Kidney (tissue), 14 donors: Measurements from ENCODE around the gene RNF224. TPM values are rescaled to one million over a fixed set of nuclear protein-coding genes. Genes with fewer than 3 reads are reported as not detected.
A peak's percentile ranks its signal among the peaks of the same experiment; 100 is the strongest.

Experiments used
- DNase-seq, 5 donors: peaks; one replicate each; pipeline ENCODE4 v3.0.0-alpha.2; 2013 to 2020
- FAIRE-seq: peaks from 2 replicates; lab custom pipeline; 2012; peaks lifted over from hg19 to GRCh38; lab: Jason Lieb, UNC
- H3K27ac ChIP-seq, 2 donors: one replicate each; pipeline ENCODE4 v1.7.0; 2013; ENCODE audit warnings: low read depth in 2 of 2, low read length in 2 of 2, inconsistent platforms in 1 of 2
- H3K27me3 ChIP-seq: one replicate; pipeline ENCODE4 v1.7.1; 2013; ENCODE audit warnings: low read length, inconsistent platforms; ENCODE audit not compliant: control insufficient read depth, insufficient read depth
- H3K36me3 ChIP-seq, 3 donors: one replicate each; pipeline versions ENCODE4 v1.7.0 to v1.7.1; 2013; ENCODE audit warnings: low read length in 3 of 3, control low read depth in 1 of 3, inconsistent platforms in 1 of 3; ENCODE audit not compliant: insufficient read depth in 3 of 3, control insufficient read depth in 2 of 3
- H3K4me1 ChIP-seq, 3 donors: one replicate each; pipeline versions ENCODE4 v1.7.0 to v1.7.1; 2013; ENCODE audit warnings: low read length in 3 of 3, inconsistent platforms in 1 of 3, low read depth in 1 of 3; ENCODE audit not compliant: control insufficient read depth in 2 of 3, insufficient read depth in 2 of 3
- H3K4me3 ChIP-seq, 3 donors: one replicate each; pipeline versions ENCODE4 v1.7.0 to v1.8.1; 2013; ENCODE audit warnings: low read length in 3 of 3, control low read depth in 1 of 3, inconsistent platforms in 1 of 3
- H3K9ac ChIP-seq, 3 donors: one replicate each; pipeline versions ENCODE4 v1.7.0 to v1.7.1; 2013; ENCODE audit warnings: low read length in 3 of 3, control low read depth in 1 of 3, inconsistent platforms in 1 of 3
- H3K9me3 ChIP-seq, 3 donors: one replicate each; pipeline versions ENCODE4 v1.7.0 to v1.7.1; 2013; ENCODE audit warnings: low read length in 3 of 3, control low read depth in 1 of 3, inconsistent platforms in 1 of 3; ENCODE audit not compliant: control insufficient read depth in 2 of 3, insufficient read depth in 1 of 3
- intact Hi-C: fragments of 100-400 bp; cut with DNase I; formaldehyde crosslinking; loops from one replicate; pipeline ENCODE4 v1.11.1; 2022
- polyA plus RNA-seq: library from polyadenylated mRNA; stranded (reverse); fragments of 350-450 nt; fragmentation: Illumina TruSeq; extraction: RNeasy Lipid Tissue Mini Kit (QIAGEN cat#74804); gene quantifications from one replicate; pipeline ENCODE4 v1.2.3, GENCODE V29; 2014; ENCODE audit warnings: low read depth, low replicate concordance; ENCODE audit not compliant: insufficient read depth
- total RNA-seq: library from RNA; stranded (reverse); fragmentation: NEBNext Ultra II Directional; extraction: Animal tissue kit (Norgen Biotek cat#: 25700); gene quantifications from one replicate; pipeline ENCODE4 v1.2.1, GENCODE V29; 2021
- TF ChIP-seq, protein P1 (sequence below): IDR thresholded peaks from 3 replicates; pipeline ENCODE4 v1.5.1; 2012; ENCODE audit warnings: mild to moderate bottlenecking, moderate library complexity, borderline replicate concordance; ENCODE audit not compliant: insufficient read depth; ENCODE audit errors: extremely low read depth
- donor health status: control.
- donor health status: control.
- donor health status: control.
- donor health status: control.
- donor health status: control.
- donor health status: DM: yes; HTN: yes; CAD: no.
- donor health status: Normal renal cell carcinoma (clear cell type).

Gene RNF224
- total and polyA plus RNA-seq, 2 donors from 2014 or later = 0.80 to 0.85 TPM

DNA sequence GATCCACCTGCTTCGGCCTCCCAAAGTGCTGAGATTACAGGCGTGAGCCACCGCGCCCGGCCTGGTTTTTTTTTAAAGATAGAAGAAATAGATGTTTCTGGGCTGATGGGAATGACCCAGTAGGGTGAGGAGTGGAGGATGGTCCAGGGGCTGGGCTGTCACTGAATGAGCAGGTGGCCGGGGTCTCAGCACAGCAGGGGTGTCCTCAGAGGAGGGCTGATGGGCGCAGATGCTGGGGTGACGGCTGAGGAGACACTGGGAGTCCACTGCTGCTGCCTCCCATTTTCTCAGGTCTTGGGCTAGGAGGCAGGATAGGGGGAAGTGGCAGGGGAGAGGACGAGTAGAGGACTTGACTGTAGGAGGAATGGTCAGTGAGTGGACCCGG, 47.9 kb downstream of the RNF224 start:
- Histone ChIP-seq H3K27ac (no peak overlapping the region), H3K4me1 (peaks cover 0 to 26% (median 7%) of the 10 kb centered on the region in 3 donors), H3K9ac (no peak overlapping the region), H3K27me3 (no peaks in the 10 kb centered on the region), H3K4me3 (no peak overlapping the region), H3K36me3 (no peaks in the 10 kb centered on the region), H3K9me3 (no peaks in the 10 kb centered on the region)
- DNase-seq (peak in 1 of 5 donors; percentile 62), FAIRE-seq (no peak)
- intact Hi-C loops = no loop called here
- TF ChIP-seq, protein P1, sequence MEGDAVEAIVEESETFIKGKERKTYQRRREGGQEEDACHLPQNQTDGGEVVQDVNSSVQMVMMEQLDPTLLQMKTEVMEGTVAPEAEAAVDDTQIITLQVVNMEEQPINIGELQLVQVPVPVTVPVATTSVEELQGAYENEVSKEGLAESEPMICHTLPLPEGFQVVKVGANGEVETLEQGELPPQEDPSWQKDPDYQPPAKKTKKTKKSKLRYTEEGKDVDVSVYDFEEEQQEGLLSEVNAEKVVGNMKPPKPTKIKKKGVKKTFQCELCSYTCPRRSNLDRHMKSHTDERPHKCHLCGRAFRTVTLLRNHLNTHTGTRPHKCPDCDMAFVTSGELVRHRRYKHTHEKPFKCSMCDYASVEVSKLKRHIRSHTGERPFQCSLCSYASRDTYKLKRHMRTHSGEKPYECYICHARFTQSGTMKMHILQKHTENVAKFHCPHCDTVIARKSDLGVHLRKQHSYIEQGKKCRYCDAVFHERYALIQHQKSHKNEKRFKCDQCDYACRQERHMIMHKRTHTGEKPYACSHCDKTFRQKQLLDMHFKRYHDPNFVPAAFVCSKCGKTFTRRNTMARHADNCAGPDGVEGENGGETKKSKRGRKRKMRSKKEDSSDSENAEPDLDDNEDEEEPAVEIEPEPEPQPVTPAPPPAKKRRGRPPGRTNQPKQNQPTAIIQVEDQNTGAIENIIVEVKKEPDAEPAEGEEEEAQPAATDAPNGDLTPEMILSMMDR = no peak

- H3K4me3 ChIP-seq = no peak overlapping the region
These were observed 48.5 kb downstream of the RNF224 start for GRCh38 chr9:137275588-137276472.

GRCh38 chr9:137276473-137277328, 49.4 kb downstream of the RNF224 start:
- peak overlapping the region in 1 of 3 donors; percentile 48 for H3K4me3 ChIP-seq
- H3K27me3 ChIP-seq = no peaks in the 10 kb centered on the region
- intact Hi-C loops = no loop called here
- no peaks in the 10 kb centered on the region for H3K9me3 ChIP-seq
- peak overlapping the region; percentile 90 to 92 for H3K27ac ChIP-seq
- no peak for FAIRE-seq
- peak; percentile 74 to 95 (median 83) for DNase-seq
- no peaks in the 10 kb centered on the region for H3K36me3 ChIP-seq
- H3K9ac ChIP-seq = peak overlapping the region in 2 of 3 donors; percentile 41 to 53
- peaks cover 0 to 26% (median 7%) of the 10 kb centered on the region in 3 donors for H3K4me1 ChIP-seq
- TF ChIP-seq, protein P1 = no peak

More at GRCh38 chr9:137275588-137276472, 48.5 kb downstream of the RNF224 start:
- DNase-seq = peak in 2 of 5 donors; percentile 48 to 67
- Histone ChIP-seq H3K27ac (peak overlapping the region in 1 of 2 donors; percentile 92), H3K27me3 (no peaks in the 10 kb centered on the region), H3K9me3 (no peaks in the 10 kb centered on the region), H3K4me1 (peaks cover 0 to 26% (median 7%) of the 10 kb centered on the region in 3 donors), H3K9ac (peak overlapping the region in 2 of 3 donors; percentile 10 to 41), H3K36me3 (no peaks in the 10 kb centered on the region)
- intact Hi-C loops = no loop called here
- FAIRE-seq = no peak
- TF ChIP-seq, protein P1 = no peak
